Endothelial cell of umbilical vein (primary cell): ENCODE results near the gene FHOD3. TPM values are rescaled to one million over a fixed set of nuclear protein-coding genes. Genes with fewer than 3 reads are reported as not detected.

Experiments
- BruUV-seq: library from RNA; stranded (reverse); fragments of 400-500 nt; replicated peaks from 2 replicates; lab custom pipeline; 2021; lab: Mats Ljungman, UMichigan
- CTCF ChIA-PET: fragments of 300-600, 350-600 bp; sonication (Branson Sonifier 250); formaldehyde crosslinking; loops from one replicate; lab custom pipeline; 2021; ENCODE audit warnings: antibody characterized with exemption, inconsistent platforms; lab: Charles Lee
- POLR2A ChIA-PET: fragments of 300-600, 350-600 bp; sonication (Branson Sonifier 250); formaldehyde crosslinking; loops from one replicate; lab custom pipeline; 2021; ENCODE audit warnings: antibody characterized with exemption, inconsistent platforms; lab: Charles Lee
- DNase-seq: peaks from one replicate; pipeline ENCODE4 v3.0.0-alpha.2; 2011; ENCODE audit warnings: low read depth, low spot score
- FAIRE-seq: peaks from 2 replicates; lab custom pipeline; 2011; peaks lifted over from hg19 to GRCh38; lab: Jason Lieb, UNC
- H2AFZ ChIP-seq: 2 replicates; pipeline ENCODE4 v1.6.0; 2012; ENCODE audit warnings: low read depth, low read length, control low read depth, inconsistent platforms
- H3K27ac ChIP-seq: 2 replicates; pipeline ENCODE4 v1.5.1; 2011; ENCODE audit warnings: low read depth, mild to moderate bottlenecking, control low read depth, low read length, moderate library complexity; ENCODE audit not compliant: insufficient read depth
- H3K27me3 ChIP-seq, 2 experiments: 2 replicates each; pipeline versions ENCODE4 v1.6.0 to v1.6.1; 2011; ENCODE audit warnings: low read length in 2 of 2, mixed read lengths in 1 of 2; ENCODE audit not compliant: control insufficient read depth in 2 of 2, insufficient read depth in 2 of 2
- H3K36me3 ChIP-seq, 2 experiments: 2 replicates in 1 of 2; 3 replicates in 1 of 2; pipeline ENCODE4 v1.5.1; 2011; ENCODE audit warnings: low read length in 2 of 2, mild to moderate bottlenecking in 1 of 2, moderate library complexity in 1 of 2; ENCODE audit not compliant: control insufficient read depth in 2 of 2, insufficient read depth in 2 of 2; ENCODE audit errors: extremely low read depth in 1 of 2
- H3K4me1 ChIP-seq: 3 replicates; pipeline ENCODE4 v1.5.1; 2011; ENCODE audit warnings: mild to moderate bottlenecking, low read length; ENCODE audit not compliant: control insufficient read depth, insufficient read depth; ENCODE audit errors: extremely low read depth
- H3K4me2 ChIP-seq: 2 replicates; pipeline ENCODE4 v1.6.1; 2011; ENCODE audit warnings: low read length, control low read depth, mixed read lengths; ENCODE audit not compliant: insufficient read depth
- H3K4me3 ChIP-seq, 3 experiments: fragments of 200-600 bp in 1 of 3; sonication (generic), shearing (Covaris generic) in 1 of 3; replicated peaks in 1 of 3; 2 replicates each; pipeline ENCODE4 v1.5.1; 2011 to 2016; ENCODE audit warnings: control low read depth in 3 of 3, low read length in 3 of 3, mild to moderate bottlenecking in 2 of 3, inconsistent platforms in 1 of 3, low read depth in 1 of 3, moderate library complexity in 1 of 3; ENCODE audit not compliant: insufficient read depth in 1 of 3
- H3K79me2 ChIP-seq: 2 replicates; pipeline ENCODE4 v1.6.0; 2012; ENCODE audit warnings: low read length, inconsistent platforms; ENCODE audit not compliant: control insufficient read depth, insufficient read depth
- H3K9ac ChIP-seq: replicated peaks from 2 replicates; pipeline ENCODE3; 2011; ENCODE audit warnings: low read length, control low read depth; ENCODE audit not compliant: insufficient read depth; ENCODE audit errors: extremely low read depth
- H3K9me1 ChIP-seq: replicated peaks from 3 replicates; pipeline ENCODE4 v1.6.0; 2011; ENCODE audit warnings: mild to moderate bottlenecking, low read length; ENCODE audit not compliant: control insufficient read depth, insufficient read depth; ENCODE audit errors: extremely low read depth
- H3K9me3 ChIP-seq: replicated peaks from 2 replicates; pipeline ENCODE4 v1.5.1; 2012; ENCODE audit warnings: low read length, inconsistent platforms; ENCODE audit not compliant: control insufficient read depth, insufficient read depth
- H4K20me1 ChIP-seq: replicated peaks from 2 replicates; pipeline ENCODE3; 2011; ENCODE audit warnings: mild to moderate bottlenecking, low read length; ENCODE audit not compliant: control insufficient read depth, insufficient read depth; ENCODE audit errors: extremely low read depth
- CTCF ChIP-seq, 2 donors: IDR thresholded peaks; 1 replicate in 1 of 2; 2 replicates in 1 of 2; pipeline ENCODE4 v1.5.1; 2011; ENCODE audit warnings: low read length in 2 of 2, mild to moderate bottlenecking in 2 of 2, moderate library complexity in 2 of 2, control low read depth in 1 of 2, inconsistent platforms in 1 of 2, low read depth in 1 of 2; ENCODE audit not compliant: insufficient read depth in 1 of 2; ENCODE audit errors: extremely low read depth in 1 of 2
- EZH2 ChIP-seq: IDR thresholded peaks from 2 replicates; pipeline ENCODE4 v1.6.1; 2012; ENCODE audit warnings: borderline replicate concordance, low read depth, mild to moderate bottlenecking, moderate library complexity, low read length, inconsistent platforms; ENCODE audit not compliant: severe bottlenecking
- FOS ChIP-seq: IDR thresholded peaks from 2 replicates; pipeline ENCODE4 v1.6.1; 2011; ENCODE audit warnings: mild to moderate bottlenecking, low read length, moderate library complexity, borderline replicate concordance; ENCODE audit not compliant: insufficient read depth
- GATA2 ChIP-seq: IDR thresholded peaks from 2 replicates; pipeline ENCODE4 v1.7.0; 2011; ENCODE audit warnings: low read depth, mild to moderate bottlenecking, moderate library complexity, mixed read lengths, low read length; ENCODE audit not compliant: insufficient read length, insufficient read depth
- JUN ChIP-seq: IDR thresholded peaks from 2 replicates; pipeline ENCODE4 v1.6.1; 2011; ENCODE audit warnings: borderline replicate concordance, low read depth; ENCODE audit not compliant: insufficient read length, insufficient read depth
- MAX ChIP-seq: IDR thresholded peaks from 2 replicates; pipeline ENCODE4 v1.6.1; 2011; ENCODE audit not compliant: insufficient read depth, insufficient read length
- MYC ChIP-seq: IDR thresholded peaks from one replicate; pipeline ENCODE4 v1.6.1; 2011; ENCODE audit warnings: mild to moderate bottlenecking, low read depth, low read length
- POLR2A ChIP-seq: IDR thresholded peaks from 2 replicates; pipeline ENCODE4 v1.6.1; 2012; ENCODE audit warnings: low read depth, mild to moderate bottlenecking, control low read depth, low read length
- POLR2AphosphoS5 ChIP-seq: IDR thresholded peaks from 2 replicates; pipeline ENCODE4 v1.6.1; 2012; ENCODE audit warnings: low read depth, mild to moderate bottlenecking, control low read depth, low read length, moderate library complexity; ENCODE audit not compliant: insufficient read depth
- dilution Hi-C: fragments of 300-500 bp; cut with MboI; formaldehyde crosslinking; loops from one replicate; pipeline ENCODE4 v1.15.0; 2019; ENCODE audit warnings: low sequenced_read_pairs; ENCODE audit not compliant: extremely low pct_ligation_motif_present
- intact Hi-C: fragments of 100-400 bp; cut with micrococcal nuclease; formaldehyde crosslinking; loops from one replicate; pipeline ENCODE4 v1.10.0; 2022
- polyA plus RNA-seq, 4 experiments: library from polyadenylated mRNA; depleted of rRNA in 3 of 4; stranded (reverse) in 3 of 4; unstranded in 1 of 4; fragments of >200 nt; gene quantifications; 2 replicates each; pipeline versions ENCODE4 v1.2.1 to v1.2.3, GENCODE V29; 2011 to 2012; ENCODE audit warnings: missing spikeins in 1 of 4
- total RNA-seq: library from RNA; stranded (reverse); gene quantifications from 2 replicates; pipeline ENCODE4 v1.2.3, GENCODE V29; 2021

Gene FHOD3
- total and polyA plus RNA-seq, 2 donors (not counting 3 experiments of a cell fraction or from before 2014, with no cell fraction given): 0.06 to 1.5 TPM

- Histone ChIP-seq H4K20me1 (no peaks in the 10 kb centered on the region), H3K4me3 (no peak overlapping the region), H3K36me3 (no peaks in the 10 kb centered on the region), H3K4me2 (no peak overlapping the region), H3K27me3 (peaks cover 2 to 4% of the 10 kb centered on the region in 2 experiments), H3K4me1 (no peaks in the 10 kb centered on the region), H3K9me3 (no peaks in the 10 kb centered on the region), H3K9ac (no peak overlapping the region), H3K27ac (no peak overlapping the region), H2AFZ (no peak overlapping the region), H3K79me2 (no peaks in the 10 kb centered on the region), H3K9me1 (no peaks in the 10 kb centered on the region)
- intact Hi-C loops (no loop called here), dilution Hi-C loops (no loop called here)
- TF ChIP-seq CTCF (IDR thresholded peaks at IDR 0.05; ENCODE audit: extremely low read depth in 1 of 2, insufficient read depth in 1 of 2, low read depth in 1 of 2, low read length in 2 of 2) (no peak), POLR2A (no peak), FOS (no peak), MAX (no peak), EZH2 (no peak), POLR2AphosphoS5 (no peak), MYC (no peak), GATA2 (no peak), JUN (no peak)
- FAIRE-seq (no peak), DNase-seq (no peak)
- POLR2A ChIA-PET: no interaction called here
- BruUV-seq: no TSS peak
- CTCF ChIA-PET: no interaction called here
Measured at GRCh38 chr18:36250827-36251226, 46.7 kb upstream of the FHOD3 start.
